ENCODE data around the gene IER3. TPM values are rescaled to one million over a fixed set of nuclear protein-coding genes. Genes with fewer than 3 reads are reported as not detected.

Gene IER3
- polyA plus RNA-seq, 1 of the 3 experiments (the other 2 are of a cell fraction): 12.9 TPM

DNA sequence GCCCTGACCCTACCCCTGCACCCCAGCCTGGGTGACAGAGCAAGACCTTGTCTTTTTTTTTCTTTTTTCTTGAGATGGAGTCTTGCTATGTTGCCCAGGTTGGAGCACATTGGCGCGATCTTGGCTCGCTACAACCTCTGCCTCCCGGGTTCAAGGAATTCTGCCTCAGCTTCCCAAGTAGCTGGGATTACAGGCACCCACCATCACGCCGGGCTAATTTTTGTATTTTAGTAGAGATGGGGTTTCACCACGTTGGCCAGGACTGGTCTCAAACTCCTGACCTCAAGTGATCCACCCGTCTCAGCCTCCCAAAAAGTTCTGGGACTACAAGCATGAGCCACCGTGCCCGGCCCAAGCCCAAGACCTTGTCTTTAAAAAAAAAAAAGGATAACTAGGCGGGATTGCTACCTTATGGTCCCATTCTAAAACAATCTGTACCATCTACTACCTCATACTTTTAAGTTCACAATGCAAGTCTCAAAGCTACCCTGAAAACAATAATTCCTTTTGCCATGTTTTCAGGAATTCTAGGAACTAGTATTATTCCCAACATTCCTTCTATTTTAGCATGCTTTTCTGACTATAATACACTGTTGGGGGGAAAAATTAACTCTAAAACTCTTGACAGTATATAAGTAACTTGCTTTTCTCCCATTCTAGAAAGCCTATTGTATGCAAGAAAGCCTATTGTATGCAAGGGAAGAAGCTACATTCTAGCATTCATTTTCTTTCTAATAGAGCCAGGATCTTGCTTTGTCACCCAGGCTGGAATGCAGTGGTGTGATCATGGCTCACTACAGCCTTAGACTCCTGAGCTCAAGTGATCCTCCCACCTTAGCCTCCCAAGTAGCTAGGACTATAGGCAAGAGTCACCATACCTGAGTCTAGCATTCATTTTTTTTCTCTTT is 17.6 kb downstream of the IER3 start:
- Histone ChIP-seq H3K27ac (ENCODE audit: low read depth in 2 of 2, low read length in 1 of 2) (peak overlapping the region in 1 of 2 experiments; percentile 62; a peak in 2 of 4 replicates), H3K9ac (no peak overlapping the region), H3K36me3 (replicated peaks in 1 of 2; ENCODE audit: control insufficient read depth in 1 of 2, insufficient read depth in 2 of 2, low read length in 1 of 2) (peaks cover 56 to 59% of the 10 kb centered on the region in 2 experiments), H3K9me3 (no peaks in the 10 kb centered on the region), H3K4me1 (ENCODE audit: control insufficient read depth in 1 of 2, insufficient read depth in 2 of 2, low read depth in 1 of 2, low read length in 1 of 2) (peaks cover 21 to 31% of the 10 kb centered on the region in 2 experiments), H3K4me3 (ENCODE audit: low read depth in 2 of 2, low read length in 1 of 2) (no peak overlapping the region), H3K27me3 (ENCODE audit: insufficient read depth) (no peaks in the 10 kb centered on the region), H4K20me1 (ENCODE audit: insufficient read depth) (peaks cover 57% of the 10 kb centered on the region), H3K9me2 (no peaks in the 10 kb centered on the region), H2AFZ (ENCODE audit: low read depth) (no peak overlapping the region), H3K4me2 (no peak overlapping the region), H3K79me2 (ENCODE audit: insufficient read depth) (peaks cover 42% of the 10 kb centered on the region), H3F3A (replicated peaks; ENCODE audit: insufficient read depth) (peaks cover 92% of the 10 kb centered on the region)
- TF ChIP-seq, protein P1, sequence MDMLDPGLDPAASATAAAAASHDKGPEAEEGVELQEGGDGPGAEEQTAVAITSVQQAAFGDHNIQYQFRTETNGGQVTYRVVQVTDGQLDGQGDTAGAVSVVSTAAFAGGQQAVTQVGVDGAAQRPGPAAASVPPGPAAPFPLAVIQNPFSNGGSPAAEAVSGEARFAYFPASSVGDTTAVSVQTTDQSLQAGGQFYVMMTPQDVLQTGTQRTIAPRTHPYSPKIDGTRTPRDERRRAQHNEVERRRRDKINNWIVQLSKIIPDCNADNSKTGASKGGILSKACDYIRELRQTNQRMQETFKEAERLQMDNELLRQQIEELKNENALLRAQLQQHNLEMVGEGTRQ (IDR thresholded peaks at IDR 0.05; ENCODE audit: borderline replicate concordance, low read depth, low read length): no peak
- TF ChIP-seq YY1 (IDR thresholded peaks at IDR 0.05; ENCODE audit: low read depth) (no peak), TAF1 (IDR thresholded peaks at IDR 0.05; ENCODE audit: borderline replicate concordance, low read depth, low read length) (no peak), GABPA (IDR thresholded peaks at IDR 0.05; ENCODE audit: low read depth) (no peak), ELF1 (IDR thresholded peaks at IDR 0.05) (0 out of 2 replicates have a peak, but pooled peaks have one; percentile 1), TEAD4 (IDR thresholded peaks at IDR 0.05; ENCODE audit: borderline replicate concordance, insufficient read depth) (no peak), RFX5 (IDR thresholded peaks at IDR 0.05; ENCODE audit: low read length) (no peak), SIN3A (IDR thresholded peaks at IDR 0.05; ENCODE audit: borderline replicate concordance, low read depth, low read length) (0 out of 2 replicates have a peak, but pooled peaks have one; percentile 15), EZH2phosphoT487 (IDR thresholded peaks at IDR 0.05; ENCODE audit: borderline replicate concordance, low read depth) (no peak), POLR2AphosphoS5 (IDR thresholded peaks at IDR 0.05; ENCODE audit: low read depth, low read length) (peak; percentile 42; the same call in 1 of the 2 replicates), MEF2A (IDR thresholded peaks at IDR 0.05; ENCODE audit: borderline replicate concordance, low read depth) (no peak), NRF1 (IDR thresholded peaks at IDR 0.05; ENCODE audit: low read depth, low read length) (no peak), RXRA (IDR thresholded peaks at IDR 0.05; ENCODE audit: borderline replicate concordance, low read depth) (no peak), TCF12 (IDR thresholded peaks at IDR 0.05) (no peak)
- TF ChIP-seq, protein P2, sequence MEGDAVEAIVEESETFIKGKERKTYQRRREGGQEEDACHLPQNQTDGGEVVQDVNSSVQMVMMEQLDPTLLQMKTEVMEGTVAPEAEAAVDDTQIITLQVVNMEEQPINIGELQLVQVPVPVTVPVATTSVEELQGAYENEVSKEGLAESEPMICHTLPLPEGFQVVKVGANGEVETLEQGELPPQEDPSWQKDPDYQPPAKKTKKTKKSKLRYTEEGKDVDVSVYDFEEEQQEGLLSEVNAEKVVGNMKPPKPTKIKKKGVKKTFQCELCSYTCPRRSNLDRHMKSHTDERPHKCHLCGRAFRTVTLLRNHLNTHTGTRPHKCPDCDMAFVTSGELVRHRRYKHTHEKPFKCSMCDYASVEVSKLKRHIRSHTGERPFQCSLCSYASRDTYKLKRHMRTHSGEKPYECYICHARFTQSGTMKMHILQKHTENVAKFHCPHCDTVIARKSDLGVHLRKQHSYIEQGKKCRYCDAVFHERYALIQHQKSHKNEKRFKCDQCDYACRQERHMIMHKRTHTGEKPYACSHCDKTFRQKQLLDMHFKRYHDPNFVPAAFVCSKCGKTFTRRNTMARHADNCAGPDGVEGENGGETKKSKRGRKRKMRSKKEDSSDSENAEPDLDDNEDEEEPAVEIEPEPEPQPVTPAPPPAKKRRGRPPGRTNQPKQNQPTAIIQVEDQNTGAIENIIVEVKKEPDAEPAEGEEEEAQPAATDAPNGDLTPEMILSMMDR (IDR thresholded peaks at IDR 0.05): no peak
- TF ChIP-seq, protein P3, sequence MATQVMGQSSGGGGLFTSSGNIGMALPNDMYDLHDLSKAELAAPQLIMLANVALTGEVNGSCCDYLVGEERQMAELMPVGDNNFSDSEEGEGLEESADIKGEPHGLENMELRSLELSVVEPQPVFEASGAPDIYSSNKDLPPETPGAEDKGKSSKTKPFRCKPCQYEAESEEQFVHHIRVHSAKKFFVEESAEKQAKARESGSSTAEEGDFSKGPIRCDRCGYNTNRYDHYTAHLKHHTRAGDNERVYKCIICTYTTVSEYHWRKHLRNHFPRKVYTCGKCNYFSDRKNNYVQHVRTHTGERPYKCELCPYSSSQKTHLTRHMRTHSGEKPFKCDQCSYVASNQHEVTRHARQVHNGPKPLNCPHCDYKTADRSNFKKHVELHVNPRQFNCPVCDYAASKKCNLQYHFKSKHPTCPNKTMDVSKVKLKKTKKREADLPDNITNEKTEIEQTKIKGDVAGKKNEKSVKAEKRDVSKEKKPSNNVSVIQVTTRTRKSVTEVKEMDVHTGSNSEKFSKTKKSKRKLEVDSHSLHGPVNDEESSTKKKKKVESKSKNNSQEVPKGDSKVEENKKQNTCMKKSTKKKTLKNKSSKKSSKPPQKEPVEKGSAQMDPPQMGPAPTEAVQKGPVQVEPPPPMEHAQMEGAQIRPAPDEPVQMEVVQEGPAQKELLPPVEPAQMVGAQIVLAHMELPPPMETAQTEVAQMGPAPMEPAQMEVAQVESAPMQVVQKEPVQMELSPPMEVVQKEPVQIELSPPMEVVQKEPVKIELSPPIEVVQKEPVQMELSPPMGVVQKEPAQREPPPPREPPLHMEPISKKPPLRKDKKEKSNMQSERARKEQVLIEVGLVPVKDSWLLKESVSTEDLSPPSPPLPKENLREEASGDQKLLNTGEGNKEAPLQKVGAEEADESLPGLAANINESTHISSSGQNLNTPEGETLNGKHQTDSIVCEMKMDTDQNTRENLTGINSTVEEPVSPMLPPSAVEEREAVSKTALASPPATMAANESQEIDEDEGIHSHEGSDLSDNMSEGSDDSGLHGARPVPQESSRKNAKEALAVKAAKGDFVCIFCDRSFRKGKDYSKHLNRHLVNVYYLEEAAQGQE (IDR thresholded peaks at IDR 0.05; ENCODE audit: low read depth, low read length): no peak
- TF ChIP-seq, protein P4, sequence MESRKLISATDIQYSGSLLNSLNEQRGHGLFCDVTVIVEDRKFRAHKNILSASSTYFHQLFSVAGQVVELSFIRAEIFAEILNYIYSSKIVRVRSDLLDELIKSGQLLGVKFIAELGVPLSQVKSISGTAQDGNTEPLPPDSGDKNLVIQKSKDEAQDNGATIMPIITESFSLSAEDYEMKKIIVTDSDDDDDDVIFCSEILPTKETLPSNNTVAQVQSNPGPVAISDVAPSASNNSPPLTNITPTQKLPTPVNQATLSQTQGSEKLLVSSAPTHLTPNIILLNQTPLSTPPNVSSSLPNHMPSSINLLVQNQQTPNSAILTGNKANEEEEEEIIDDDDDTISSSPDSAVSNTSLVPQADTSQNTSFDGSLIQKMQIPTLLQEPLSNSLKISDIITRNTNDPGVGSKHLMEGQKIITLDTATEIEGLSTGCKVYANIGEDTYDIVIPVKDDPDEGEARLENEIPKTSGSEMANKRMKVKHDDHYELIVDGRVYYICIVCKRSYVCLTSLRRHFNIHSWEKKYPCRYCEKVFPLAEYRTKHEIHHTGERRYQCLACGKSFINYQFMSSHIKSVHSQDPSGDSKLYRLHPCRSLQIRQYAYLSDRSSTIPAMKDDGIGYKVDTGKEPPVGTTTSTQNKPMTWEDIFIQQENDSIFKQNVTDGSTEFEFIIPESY (IDR thresholded peaks at IDR 0.05; ENCODE audit: borderline replicate concordance, low read depth): no peak
- CTCF ChIA-PET: interaction anchor here (1.1 to 42.4 kb wide), 4 partner anchors 10 to 186 kb away, joined by 3 to 838 read pairs (median 3); partner anchors contain the start of genes DHX16, MDC1, NRM and PPP1R18
- DNase-seq: no peak
- 95% methylated on average over 11 of the region's 11 CpGs for WGBS (ENCODE audit: low lambda C conversion rate)
- POLR2A ChIA-PET: interaction anchor here (0.6 to 1.9 kb wide), 8 partner anchors 13 to 112 kb away, joined by 3 to 8 read pairs (median 3); partner anchors contain the start of gene DHX16
